ENCODE results near the gene PDZD7.
A peak's percentile ranks its signal among the peaks of the same experiment; 100 is the strongest.
"Not testable (repeated sequence)": the region's sequence is repeated elsewhere in the genome, so short reads cannot be mapped to it uniquely, and the experiment has no call there.

Gene PDZD7

DNA sequence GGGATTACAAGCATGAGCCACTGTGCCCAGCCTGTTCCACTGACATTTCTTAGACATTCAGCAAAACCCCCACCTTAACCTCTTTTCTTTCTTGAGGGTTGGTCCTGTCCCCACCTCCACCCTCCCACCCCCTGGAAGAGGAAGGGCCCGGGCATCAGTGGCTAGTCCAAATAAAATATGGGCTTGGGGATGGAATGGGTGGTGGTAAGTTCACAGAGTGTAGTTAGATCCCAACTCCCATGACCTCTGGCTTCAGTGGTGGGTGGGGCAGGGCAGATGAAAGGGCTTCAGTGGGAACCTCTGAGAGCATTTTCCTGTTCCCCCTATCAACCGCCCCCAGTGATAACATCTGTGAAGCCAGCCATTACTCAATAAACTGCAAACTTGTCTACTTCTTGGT lies 9.9 kb upstream of the PDZD7 start:
- DNase-seq (ENCODE audit: low spot score) = no peak

DNA sequence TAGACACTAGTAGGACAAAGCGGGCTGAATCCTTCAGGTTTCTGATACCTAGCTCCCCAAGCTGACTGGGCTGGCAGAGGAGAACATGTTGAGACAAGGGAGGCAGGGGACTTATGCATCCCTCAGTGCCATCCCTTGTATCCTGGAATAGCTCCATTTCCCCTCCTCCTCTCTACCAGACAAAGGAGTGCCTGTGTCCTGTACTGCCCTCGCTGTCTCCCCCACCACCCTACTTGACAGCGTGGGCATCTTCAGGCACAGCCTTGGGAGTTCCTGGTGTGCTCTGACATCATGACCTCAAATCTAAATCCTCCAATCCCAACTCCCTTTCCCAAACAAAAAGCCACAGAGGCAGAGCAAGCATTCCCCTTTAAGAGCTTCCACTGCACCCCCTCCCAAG lies 9.1 kb upstream of the PDZD7 start:
- DNase-seq (ENCODE audit: low spot score) = no peak

DNA sequence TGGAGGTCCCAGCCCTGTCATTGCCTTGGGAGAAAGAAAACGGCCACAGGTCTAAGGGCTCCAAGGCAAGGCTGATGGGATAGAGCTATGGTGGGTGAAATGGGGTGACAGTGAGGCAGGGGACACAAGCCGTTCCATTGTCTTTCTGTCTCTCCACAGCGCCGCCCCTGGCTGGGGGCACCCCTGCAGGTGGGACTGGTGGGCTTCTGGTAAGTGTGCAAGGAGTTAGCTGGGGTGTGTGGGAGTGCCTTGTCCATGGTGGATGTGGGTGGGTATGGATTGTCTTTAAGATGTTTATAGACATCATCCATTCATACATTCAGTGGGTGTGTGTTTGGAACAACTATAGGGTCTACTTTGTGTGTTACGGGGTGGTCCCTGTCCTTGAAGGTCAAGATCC lies 7.6 kb upstream of the PDZD7 start:
- no peak for DNase-seq (ENCODE audit: low spot score)

DNA sequence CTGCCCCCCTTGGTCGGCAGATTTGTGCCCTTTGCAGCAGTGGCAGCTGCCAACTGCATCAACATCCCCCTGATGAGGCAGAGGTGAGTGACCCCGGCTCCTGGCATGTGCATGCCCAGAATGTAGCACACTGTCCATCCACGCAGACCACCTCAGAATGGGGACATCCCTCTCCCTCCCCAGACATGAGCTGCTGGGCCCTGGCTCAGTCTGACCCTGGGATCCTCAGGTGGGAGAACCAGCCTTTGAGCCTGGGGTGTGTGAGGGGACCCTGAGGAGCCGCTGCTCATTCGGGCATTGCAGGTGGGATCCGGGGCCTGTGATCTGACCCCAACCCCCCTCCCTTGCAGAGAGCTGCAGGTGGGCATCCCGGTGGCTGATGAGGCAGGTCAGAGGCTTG lies 5.8 kb upstream of the PDZD7 start:
- DNase-seq (ENCODE audit: low spot score) = no peak

DNA sequence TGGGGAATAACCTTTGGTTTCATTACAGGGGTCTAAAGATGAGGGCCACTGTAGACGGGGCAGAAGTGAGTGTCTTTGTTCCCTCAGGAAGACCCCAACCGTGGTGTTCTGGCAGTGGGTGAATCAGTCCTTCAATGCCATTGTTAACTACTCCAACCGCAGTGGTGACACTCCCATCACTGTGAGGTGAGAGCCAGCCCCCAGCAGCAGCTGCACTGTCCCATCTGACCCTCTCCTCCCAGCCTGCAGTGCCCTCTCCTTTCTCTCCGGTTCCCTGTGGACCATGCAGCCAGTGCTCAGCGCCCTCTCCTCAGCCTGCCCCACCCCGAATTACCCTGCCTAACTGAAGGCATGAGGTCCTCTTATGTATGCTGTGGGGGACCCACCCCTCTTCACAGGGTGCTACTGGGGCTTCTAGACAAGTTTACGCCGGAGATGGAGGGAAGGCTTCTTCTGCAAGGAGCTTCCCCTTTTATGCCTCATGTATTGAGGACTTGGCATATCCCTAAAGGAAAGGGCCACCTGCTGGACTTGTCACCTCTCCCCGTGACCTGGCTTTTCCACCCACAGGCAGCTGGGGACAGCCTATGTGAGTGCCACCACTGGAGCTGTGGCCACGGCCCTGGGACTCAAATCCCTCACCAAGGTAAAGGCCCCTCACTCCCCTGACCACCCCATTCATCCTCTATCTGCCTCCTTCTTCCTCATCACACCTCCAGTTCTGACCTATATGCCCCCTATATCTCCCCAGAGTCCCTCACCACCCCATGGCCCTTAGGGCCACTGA lies 5.2 kb upstream of the PDZD7 start:
- no peak for DNase-seq (ENCODE audit: low spot score)

DNA sequence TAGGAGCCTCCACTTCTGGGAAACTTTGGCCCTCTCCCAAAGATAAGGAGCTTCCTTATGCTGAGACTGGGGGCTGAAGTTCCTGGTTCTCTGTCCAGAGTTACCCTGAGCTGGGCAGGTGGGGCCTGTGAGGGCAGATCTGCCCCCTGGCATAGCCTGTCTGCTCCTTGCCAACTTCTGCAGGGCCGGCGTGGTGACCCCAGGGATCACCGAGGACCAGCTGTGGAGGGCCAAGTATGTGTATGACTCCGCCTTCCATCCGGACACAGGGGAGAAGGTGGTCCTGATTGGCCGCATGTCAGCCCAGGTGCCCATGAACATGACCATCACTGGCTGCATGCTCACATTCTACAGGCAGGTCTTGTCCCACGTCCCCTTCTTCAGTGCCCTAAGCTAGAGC lies 4.4 kb upstream of the PDZD7 start:
- DNase-seq (ENCODE audit: low spot score) = no peak

DNA sequence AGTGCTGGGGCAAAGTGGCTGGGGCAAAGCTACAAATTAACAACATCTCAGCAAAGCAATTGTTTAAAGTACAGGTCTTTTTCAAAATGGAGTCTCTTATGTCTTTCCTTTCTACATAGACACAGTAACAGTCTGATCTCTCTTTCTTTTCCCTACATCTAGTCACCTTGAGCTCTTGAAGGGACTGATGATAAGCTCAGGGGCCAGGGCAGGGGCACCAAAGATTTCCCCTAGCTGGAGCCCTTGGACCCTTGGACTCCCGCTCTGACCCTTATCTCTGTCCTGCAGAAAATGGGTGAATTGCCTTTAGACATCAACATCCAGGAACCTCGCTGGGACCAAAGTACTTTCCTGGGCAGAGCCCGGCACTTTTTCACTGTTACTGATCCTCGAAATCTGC lies 3.5 kb upstream of the PDZD7 start:
- not testable (repeated sequence) for DNase-seq (ENCODE audit: low spot score)

DNA sequence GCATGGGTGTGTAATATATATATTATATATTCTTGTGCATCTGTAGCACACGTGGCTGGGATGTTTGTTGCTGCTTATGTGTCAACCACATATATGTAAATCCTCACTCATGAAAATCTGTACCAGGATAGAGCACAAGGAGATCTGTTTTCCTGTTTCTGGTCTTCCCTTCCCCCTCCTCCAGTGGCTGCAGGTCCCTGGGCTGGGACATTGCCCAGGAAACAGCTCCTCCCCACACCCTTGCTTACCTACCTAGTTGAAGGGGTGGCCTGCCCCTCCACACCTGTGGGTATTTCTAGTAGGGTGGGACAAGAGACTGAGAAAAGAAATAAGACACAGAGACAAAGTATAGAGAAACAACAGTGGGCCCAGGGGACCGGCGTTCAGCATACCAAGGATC lies 2.3 kb upstream of the PDZD7 start:
- DNase-seq (ENCODE audit: low spot score) = no peak

DNA sequence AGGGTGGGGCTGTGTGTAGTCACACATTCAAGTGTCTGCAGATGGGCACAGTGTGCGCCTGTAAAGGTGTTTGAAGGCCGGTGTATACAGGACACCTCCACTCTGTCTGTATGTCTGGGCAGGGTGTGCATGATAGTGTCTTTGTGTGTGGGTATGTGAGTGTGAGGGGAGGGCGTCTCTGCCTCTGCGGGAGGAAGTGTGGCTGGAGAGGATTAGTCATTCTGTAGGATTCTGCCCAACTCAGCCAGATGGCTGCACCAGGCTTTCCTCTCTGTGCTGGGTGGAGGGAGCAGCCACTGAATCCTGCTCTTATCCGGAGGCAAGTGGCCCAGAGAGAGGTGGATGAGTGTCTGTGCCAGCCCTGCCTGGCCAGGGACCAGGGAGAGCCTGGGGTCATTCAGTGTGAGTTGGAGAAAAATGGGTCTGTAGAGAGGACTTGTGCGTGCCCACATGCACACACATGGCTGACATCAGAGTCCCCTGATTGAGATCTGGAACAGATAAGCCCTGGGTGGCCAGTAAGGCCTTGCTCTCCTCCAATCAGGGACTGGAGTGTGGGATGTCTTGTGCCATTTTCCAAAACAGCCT lies 1.8 kb upstream of the PDZD7 start:
- no peak for DNase-seq (ENCODE audit: low spot score)

DNA sequence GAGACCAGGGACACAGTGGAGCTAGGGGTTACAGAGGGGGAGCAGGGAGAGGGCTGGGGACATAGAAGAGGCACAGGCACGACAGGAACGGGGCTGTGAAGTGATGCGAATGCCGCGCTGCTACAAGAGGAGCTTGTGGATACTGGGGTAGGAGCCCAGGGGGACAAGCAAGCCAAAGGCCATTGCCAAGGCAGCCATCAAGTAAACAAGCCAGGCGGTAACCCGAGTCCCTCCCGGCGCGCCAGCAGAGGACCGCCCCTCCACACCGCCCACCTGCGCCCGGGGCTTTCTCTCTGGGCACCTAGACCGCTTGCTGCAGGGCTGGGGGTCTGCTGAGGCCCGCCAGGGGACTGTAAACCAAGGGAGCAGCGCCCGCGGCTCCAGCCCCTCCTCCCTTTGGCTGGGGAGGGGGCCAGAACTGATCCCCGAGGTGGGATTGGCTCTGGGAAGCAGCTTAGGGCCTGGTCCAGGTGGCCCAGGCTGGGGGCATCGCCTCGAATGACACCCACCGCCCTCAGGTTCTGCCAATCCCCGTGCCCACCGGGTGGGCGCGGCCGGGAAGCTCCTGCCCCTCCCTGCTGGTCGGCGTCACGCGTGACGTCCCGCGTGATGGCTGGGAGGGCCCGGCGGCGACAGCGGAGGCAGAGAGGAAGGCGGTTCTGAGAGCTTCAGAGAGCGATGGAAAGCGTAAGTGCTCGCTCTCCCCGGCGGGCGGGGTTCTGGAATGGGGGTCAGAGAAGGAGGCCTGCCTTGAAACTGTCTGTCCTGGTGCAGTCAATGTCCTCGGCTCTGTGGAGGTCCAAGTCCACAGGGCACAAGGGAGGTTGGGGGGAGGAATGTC lies 1.1 kb upstream of the PDZD7 start:
- DNase-seq (ENCODE audit: low spot score) = peak; percentile 56

DNA sequence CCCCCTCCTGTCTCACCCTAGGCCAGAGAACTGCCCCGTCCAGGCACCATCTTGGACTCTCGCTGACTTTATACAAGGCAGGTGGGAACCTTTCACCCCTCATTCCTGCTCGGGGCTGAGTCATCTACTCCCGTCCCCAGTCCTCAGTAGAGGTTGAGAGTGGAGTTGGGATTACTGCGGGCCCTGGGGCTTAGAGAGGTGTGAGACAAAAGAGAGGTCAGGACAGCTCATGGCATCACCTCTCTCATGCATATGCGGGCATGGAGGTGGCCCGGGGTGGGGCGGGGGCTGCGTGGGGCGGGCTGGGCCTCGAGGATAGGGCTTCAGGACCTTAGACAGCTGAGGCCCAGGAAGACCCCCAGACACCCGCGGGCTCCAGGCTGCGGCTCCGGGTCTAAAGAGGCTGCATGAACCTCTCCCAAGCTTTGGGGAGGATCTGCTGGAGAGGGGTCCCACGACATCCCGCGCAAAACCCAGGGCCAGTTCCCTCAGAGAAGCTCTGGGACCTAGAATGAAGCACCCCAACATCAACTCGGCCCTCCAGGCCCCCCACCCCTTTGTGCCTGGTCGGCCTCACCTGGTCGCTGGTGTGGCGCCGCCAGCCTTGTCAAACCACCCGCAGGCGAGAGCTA lies 317 bp downstream of the PDZD7 start:
- no peak for DNase-seq (ENCODE audit: low spot score)

DNA sequence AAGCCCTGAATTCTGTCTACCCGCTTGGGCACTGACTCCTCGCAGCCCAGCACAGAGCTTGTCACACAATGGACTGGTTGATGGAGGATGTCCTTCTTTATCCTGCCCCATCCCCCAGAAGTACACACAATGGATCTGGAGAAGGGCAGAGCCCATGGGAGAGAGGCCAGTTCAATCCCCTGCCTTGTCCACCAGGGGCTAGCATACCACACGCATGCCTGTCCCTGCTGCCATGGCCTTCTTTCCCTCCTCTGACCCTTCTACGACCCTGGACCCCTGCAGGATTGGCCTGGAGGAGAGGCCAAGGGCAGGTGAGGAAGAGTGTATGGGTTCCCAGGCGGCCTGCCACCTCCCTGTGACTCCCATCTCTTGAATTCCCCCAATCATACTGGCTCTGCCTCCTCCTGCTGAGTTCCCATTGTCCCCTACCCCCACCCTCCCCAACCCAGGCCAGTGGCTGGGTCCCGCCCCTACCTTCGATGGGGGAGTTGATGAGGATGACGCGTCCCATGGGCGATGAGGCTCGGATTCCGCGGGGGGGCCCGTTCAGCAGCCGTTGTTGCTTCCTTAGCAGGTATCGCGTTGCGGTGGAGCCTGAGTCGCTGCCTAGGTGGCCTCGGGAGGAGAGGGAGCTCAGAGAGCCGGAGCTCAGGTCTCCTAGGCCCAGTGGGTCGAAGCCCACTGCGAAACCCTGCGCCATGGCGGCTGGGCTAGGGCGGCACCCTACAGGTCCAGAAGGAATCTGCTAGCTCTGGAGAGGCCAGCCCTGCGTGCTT lies 1.2 kb downstream of the PDZD7 start:
- no peak for DNase-seq (ENCODE audit: low spot score)

DNA sequence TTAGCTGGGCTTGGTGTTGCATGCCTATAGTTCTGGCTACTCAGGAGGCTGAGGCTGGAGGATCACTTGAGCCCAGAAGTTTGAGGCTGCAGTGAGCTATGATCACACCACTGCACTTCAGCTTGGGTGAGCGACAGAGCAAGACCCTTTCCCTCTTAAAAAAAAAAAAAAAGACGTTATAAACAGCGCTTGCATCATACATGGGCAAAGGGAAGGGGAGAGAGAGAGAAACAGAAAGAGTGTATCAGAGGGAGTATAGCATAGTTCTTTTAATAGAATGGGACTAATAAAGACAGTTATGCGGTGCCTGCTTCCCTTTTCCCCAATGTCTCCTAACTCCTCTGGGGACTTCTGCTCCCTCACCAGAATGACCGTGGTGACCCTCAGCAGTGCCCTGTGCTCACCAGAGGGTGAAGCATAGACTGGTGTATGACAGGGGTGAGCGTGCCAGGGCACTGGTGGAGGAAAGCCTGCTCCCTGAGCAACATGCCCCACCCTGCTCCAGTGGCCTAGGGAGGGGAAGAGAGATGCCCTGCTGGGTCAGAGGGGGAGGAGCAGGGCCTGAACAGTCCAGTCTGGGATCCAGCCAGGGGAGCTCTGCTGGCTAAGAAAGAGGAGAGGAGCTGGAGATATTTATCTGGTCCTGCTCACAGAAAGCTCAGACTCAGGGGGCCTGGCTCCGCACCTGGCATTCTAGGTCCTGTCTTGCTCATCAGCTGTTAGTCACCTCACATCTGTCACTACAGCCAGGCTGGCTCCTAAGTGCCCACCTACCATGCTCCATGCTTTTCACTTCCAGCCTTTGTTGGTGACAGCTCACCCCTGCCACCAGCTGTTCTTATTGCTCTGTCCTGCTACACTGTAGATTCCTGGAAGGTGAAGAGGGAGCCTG lies 2.2 kb downstream of the PDZD7 start:
- DNase-seq (ENCODE audit: low spot score) = no peak

DNA sequence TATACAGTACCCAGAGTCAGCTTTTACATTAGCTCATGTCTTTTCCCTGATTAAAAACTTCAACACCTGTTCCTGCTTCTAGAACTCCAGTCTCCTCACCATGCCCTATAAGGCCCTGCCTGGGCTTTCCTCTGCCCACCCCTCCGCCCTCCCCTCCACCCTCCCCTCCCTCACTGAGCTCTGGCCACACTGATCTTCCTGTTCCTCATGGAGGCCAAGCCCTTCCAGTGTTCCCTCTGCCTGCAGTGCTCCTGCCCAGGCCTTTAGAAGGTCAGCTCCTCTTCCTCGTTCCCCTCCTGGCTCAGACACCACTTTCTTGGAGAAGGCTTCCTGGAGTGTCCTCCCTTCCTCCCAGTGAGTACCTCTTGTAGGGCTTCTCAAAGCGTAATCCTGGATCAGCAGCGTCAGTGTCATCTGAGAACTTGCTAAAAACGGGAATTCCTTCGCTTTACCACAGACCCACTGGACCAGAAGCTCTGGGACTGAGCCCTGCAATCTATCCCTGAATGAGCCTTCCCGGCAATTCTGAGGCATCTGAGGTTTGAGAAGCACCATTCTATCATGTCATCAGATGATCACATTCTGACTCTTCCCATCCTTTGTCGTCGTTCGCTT lies 3.7 kb downstream of the PDZD7 start:
- no peak for DNase-seq (ENCODE audit: low spot score)

DNA sequence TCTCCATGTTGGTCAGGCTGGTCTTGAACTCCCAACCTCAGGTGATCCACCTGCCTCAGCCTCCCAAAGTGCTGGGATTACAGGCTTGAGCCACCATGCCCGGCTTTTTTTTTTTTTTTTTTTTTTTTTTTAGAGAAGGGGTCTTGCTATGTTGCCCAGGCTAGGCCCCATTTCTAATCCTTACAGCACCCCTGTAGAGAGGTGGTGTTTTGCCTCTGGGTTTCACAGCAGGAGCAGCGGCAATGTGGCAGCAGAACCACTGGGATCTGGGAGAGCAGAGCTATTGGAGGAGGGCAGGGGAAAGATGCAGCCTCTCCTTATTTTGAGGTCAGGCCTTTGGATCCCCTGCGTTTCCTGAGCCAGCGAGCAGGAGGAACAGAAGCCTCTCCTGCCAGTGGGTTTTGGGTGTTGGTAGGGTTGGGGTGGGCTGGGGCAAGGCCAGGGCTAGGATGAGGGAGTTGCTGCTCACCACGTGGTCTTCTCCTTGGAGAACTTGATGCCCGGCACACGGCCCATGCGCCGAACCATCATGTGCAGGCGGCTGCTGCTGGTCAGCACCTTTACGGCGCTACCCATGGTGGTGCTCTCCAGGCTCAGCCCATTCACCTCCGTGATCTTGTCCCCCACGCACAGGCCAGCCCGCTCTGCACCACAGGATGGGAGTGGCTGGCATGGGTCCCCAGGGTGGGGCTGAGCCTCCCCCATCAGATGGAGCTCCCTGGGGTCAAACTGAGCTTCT lies 7.8 kb downstream of the PDZD7 start:
- no peak for DNase-seq (ENCODE audit: low spot score)

DNA sequence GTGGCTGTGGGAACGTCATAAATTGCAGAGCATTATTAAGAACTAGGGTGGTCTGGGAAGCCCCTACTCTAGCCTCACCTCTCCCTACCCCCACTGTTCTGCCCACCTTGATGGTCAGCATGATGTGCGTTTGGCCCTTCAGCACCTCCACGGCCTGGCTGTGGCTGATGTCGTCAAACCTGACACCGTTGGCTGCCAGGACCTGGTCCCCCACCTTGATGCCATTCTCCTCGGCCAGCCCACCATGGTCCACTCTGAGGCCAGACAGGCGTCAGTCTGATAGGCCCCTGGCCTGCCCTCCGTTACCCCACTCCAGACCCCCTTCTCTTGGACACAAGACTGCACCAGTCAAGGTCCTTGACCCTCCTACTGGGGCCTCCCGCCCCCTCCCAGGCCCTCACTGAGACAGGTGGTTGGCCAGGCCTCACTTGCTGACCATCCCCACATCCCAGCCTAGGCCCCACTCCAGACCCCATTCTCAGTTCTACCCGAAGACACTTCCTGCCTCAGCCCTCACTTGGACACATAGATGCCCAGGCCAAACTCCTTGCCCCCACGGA lies 9.2 kb downstream of the PDZD7 start:
- no peak for DNase-seq (ENCODE audit: low spot score)

DNA sequence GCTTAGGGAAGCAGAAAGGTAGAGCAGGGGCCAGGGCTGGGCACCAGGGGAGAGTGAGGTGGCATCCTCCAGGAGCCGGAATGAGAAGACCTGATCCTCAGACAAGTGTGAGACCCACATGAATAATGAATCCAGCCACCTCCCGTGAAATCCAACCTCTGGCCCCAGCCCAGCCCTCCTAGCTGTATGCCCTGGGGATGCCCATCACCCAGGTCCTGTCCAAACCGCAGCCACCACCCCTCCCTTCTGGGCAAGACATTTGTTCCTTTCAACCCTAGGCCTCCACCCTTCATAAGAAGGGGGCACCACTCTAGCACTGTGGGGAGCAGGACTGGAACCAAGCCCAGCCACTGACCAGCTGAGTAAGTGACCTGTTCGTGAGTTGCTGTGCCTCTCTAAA lies 9.7 kb downstream of the PDZD7 start:
- no peak for DNase-seq (ENCODE audit: low spot score)

DNA sequence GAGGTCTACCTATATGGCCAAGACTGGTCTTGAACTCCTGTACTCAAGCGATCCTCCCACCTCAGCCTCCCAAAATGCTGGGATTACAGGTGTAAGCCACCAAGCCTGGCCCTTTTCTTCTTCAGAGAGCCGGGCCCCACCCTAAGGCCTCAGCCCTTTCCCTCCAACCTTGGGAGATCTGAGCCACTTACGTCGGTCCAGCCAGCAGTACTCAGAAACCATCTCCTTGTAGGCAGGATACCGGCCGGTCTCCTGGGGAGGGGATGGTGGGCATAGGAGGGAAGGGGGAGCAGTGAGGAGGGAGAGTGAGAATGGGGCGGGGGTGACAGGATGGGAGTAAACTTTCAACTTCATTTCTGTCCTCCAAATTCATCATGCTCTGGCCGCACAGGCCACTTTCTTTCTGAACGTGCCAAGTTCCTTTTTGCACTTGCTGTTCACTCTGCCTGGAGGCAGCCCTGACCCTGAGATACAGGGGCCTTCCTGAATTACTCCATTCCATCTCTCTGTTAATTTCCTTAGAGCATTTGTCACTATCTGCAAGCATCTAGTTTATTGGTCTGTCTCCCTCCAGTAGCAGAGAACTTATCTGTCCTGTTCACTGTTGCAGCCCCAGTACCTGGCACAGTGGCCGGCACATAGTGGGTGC lies 10.4 kb downstream of the PDZD7 start:
- no peak for DNase-seq (ENCODE audit: low spot score)

DNA sequence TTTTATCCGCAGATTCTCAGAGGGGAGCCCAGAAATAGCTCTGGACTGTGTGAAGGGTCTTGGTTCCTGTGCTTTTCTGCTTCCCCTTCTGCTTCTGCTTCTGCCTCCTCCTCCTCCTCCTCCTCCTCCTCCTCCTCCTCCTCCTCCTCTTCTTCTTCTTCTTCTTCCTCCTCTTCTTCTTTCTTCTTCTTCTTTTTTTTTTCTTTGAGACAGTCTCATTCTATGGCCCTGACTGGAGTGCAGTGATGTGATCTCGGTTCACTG lies 11.6 kb downstream of the PDZD7 start:
- DNase-seq (ENCODE audit: low spot score) = no peak

Measured in germinal center (tissue), 1 donor.